Measurements from ENCODE around the gene ZNF423.

DNA sequence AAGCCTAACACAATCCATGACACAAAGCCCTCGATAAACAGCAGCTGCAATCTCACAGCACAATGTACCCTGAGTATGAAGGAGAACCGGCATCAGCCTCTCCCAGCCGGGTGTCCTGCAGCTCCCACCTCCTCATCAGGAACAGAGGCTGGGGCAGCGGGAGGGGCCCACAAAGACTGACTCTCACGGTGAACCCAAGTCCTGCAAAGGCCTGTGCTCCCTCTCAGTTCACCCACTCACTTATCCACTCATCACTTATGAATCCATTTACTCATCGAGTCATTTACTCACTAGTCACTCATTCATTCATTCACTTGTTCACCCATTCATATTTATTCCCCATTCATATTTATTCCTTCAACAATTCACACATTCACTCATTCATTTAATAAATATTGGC, 11.6 kb downstream of the ZNF423 start:
- TF ChIP-seq EZH2 (IDR thresholded peaks at IDR 0.05; ENCODE audit: borderline replicate concordance, low read depth, low read length, poor library complexity, severe bottlenecking): no peak
- TF ChIP-seq, protein P1, sequence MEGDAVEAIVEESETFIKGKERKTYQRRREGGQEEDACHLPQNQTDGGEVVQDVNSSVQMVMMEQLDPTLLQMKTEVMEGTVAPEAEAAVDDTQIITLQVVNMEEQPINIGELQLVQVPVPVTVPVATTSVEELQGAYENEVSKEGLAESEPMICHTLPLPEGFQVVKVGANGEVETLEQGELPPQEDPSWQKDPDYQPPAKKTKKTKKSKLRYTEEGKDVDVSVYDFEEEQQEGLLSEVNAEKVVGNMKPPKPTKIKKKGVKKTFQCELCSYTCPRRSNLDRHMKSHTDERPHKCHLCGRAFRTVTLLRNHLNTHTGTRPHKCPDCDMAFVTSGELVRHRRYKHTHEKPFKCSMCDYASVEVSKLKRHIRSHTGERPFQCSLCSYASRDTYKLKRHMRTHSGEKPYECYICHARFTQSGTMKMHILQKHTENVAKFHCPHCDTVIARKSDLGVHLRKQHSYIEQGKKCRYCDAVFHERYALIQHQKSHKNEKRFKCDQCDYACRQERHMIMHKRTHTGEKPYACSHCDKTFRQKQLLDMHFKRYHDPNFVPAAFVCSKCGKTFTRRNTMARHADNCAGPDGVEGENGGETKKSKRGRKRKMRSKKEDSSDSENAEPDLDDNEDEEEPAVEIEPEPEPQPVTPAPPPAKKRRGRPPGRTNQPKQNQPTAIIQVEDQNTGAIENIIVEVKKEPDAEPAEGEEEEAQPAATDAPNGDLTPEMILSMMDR (conservative IDR thresholded peaks at IDR 0.05; ENCODE audit: low read depth, low read length): no peak
